ENCODE data around the gene PLCB4.

GRCh38 chr20:9129756-9130155, 60.9 kb downstream of the PLCB4 start:
- TF ChIP-seq, protein P1, sequence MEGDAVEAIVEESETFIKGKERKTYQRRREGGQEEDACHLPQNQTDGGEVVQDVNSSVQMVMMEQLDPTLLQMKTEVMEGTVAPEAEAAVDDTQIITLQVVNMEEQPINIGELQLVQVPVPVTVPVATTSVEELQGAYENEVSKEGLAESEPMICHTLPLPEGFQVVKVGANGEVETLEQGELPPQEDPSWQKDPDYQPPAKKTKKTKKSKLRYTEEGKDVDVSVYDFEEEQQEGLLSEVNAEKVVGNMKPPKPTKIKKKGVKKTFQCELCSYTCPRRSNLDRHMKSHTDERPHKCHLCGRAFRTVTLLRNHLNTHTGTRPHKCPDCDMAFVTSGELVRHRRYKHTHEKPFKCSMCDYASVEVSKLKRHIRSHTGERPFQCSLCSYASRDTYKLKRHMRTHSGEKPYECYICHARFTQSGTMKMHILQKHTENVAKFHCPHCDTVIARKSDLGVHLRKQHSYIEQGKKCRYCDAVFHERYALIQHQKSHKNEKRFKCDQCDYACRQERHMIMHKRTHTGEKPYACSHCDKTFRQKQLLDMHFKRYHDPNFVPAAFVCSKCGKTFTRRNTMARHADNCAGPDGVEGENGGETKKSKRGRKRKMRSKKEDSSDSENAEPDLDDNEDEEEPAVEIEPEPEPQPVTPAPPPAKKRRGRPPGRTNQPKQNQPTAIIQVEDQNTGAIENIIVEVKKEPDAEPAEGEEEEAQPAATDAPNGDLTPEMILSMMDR (IDR thresholded peaks at IDR 0.05) = no peak
- no peak for TF ChIP-seq POLR2A (IDR thresholded peaks at IDR 0.05; ENCODE audit: low read depth)
